ENCODE data around the gene TBC1D25. TPM values are rescaled to one million over a fixed set of nuclear protein-coding genes. Genes with fewer than 3 reads are reported as not detected.
"Not testable (repeated sequence)": the region's sequence is repeated elsewhere in the genome, so short reads cannot be mapped to it uniquely, and the experiment has no call there.

Gene TBC1D25
- total RNA-seq, 1 donor from 2014 or later = 7.4 TPM

- no peak for DNase-seq (ENCODE audit: low read depth)
- H3K4me3 ChIP-seq (ENCODE audit: low read depth, low read length) = peak within 1 kb of the TSS; percentile 69
- TF ChIP-seq, protein P1, sequence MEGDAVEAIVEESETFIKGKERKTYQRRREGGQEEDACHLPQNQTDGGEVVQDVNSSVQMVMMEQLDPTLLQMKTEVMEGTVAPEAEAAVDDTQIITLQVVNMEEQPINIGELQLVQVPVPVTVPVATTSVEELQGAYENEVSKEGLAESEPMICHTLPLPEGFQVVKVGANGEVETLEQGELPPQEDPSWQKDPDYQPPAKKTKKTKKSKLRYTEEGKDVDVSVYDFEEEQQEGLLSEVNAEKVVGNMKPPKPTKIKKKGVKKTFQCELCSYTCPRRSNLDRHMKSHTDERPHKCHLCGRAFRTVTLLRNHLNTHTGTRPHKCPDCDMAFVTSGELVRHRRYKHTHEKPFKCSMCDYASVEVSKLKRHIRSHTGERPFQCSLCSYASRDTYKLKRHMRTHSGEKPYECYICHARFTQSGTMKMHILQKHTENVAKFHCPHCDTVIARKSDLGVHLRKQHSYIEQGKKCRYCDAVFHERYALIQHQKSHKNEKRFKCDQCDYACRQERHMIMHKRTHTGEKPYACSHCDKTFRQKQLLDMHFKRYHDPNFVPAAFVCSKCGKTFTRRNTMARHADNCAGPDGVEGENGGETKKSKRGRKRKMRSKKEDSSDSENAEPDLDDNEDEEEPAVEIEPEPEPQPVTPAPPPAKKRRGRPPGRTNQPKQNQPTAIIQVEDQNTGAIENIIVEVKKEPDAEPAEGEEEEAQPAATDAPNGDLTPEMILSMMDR (conservative IDR thresholded peaks at IDR 0.05; ENCODE audit: low read depth, low read length) = no peak
Measured at GRCh38 chrX:48521353-48522243, 17.9 kb upstream of the TBC1D25 start, which contains the start of gene EBP. EBP (plus strand) TSS chrX:48521808; CDS start chrX:48523772, 1,964 bp downstream.

DNA sequence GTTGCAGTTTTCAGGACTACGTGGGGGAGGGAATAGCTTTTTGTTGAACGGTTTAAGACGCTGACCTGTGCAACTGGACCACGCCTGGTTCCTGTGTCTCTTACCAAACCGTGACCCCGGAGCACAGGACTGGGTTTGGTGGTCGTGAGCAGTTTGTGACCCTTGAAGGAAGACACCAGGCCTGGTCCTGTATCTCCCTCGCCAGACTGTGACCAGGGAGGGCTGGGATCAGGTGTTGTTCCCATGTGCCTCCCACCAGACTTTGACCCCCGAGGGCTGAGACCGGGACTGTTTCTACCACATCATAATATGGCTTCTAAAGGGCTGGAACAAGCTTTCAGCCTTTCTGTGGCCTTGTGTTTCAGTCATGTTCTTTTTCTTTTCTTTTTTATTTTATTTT is 17.2 kb upstream of the TBC1D25 start:
- TF ChIP-seq, protein P1 (conservative IDR thresholded peaks at IDR 0.05; ENCODE audit: low read depth, low read length) = no peak
- DNase-seq (ENCODE audit: low read depth) = no peak
- peak overlapping the region; percentile 69 for H3K4me3 ChIP-seq (ENCODE audit: low read depth, low read length)

GRCh38 chrX:48523682-48524081 is 15.8 kb upstream of the TBC1D25 start:
- H3K4me3 ChIP-seq (ENCODE audit: low read depth, low read length) = no peak overlapping the region
- TF ChIP-seq, protein P1 (conservative IDR thresholded peaks at IDR 0.05; ENCODE audit: low read depth, low read length) = no peak
- DNase-seq (ENCODE audit: low read depth) = no peak

DNA sequence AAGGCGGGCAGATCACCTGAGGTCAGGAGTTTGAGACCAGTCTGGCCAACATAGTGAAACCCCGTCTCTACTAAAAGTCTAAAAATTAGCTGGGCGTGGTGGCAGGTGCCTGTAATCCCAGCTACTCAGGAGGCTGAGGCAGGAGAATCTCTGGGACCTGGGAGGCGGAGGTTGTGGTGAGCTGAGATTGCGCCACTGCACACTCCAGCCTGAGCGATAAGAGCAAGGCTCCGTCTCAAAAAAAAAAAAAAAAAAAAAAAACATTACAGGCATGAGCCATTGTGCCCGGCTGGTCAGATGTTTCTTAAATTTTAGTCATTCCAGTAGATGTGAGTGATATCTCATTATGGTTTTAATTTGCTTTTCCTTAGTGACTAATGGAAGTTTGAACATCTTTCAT is 13.7 kb upstream of the TBC1D25 start:
- H3K4me3 ChIP-seq (ENCODE audit: low read depth, low read length); DNase-seq (ENCODE audit: low read depth): not testable (repeated sequence)

DNA sequence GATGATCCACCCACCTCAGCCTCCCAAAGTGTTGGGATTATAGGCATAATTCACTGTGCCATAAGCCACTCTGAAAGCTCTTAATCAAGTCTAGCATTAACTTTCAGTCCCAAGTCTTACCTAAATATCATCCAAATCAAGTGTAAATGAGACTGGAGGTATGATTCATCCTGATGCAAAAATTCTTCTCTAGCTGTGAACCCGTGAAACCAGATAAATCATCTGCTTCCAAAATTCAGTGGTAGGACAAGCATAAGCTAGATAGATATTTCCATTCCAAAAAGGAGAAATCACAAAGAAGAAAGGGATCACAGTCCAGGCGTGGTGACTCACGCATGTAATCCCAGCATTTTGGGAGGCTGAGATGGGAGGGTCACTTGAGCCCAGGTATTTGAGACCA is 8.8 kb upstream of the TBC1D25 start:
- H3K4me3 ChIP-seq (ENCODE audit: low read depth, low read length) = no peak overlapping the region
- DNase-seq (ENCODE audit: low read depth) = no peak
- TF ChIP-seq, protein P1 (conservative IDR thresholded peaks at IDR 0.05; ENCODE audit: low read depth, low read length) = no peak

- DNase-seq (ENCODE audit: low read depth) = no peak
- TF ChIP-seq, protein P1 (conservative IDR thresholded peaks at IDR 0.05; ENCODE audit: low read depth, low read length) = no peak
- no peak overlapping the region for H3K4me3 ChIP-seq (ENCODE audit: low read depth, low read length)
Measured at GRCh38 chrX:48531358-48531959, 8.1 kb upstream of the TBC1D25 start.

GRCh38 chrX:48532161-48532560 is 7.4 kb upstream of the TBC1D25 start:
- TF ChIP-seq, protein P1 (conservative IDR thresholded peaks at IDR 0.05; ENCODE audit: low read depth, low read length) = no peak
- DNase-seq (ENCODE audit: low read depth) = no peak
- H3K4me3 ChIP-seq (ENCODE audit: low read depth, low read length) = no peak overlapping the region

Data from epithelial cell of proximal tubule (primary cell).